PC-9 (cell line): ENCODE measurements around the gene EFNA4.

Experiments
- CTCF ChIP-seq: fragments of 200-600 bp; sonication (generic); conservative IDR thresholded peaks from 2 replicates; pipeline ENCODE4 v1.6.1; 2017; ENCODE audit warnings: mixed run types, antibody characterized with exemption, mild to moderate bottlenecking, moderate library complexity
- EZH2 ChIP-seq: fragments of 200-600 bp; sonication (generic); IDR thresholded peaks from 2 replicates; pipeline ENCODE4 v1.8.0; 2017; ENCODE audit warnings: antibody characterized with exemption, low read depth

GRCh38 chr1:155029513-155030242, 33.9 kb upstream of the EFNA4 start:
- TF ChIP-seq CTCF (no peak), EZH2 (no peak)
